Activated B cell treated with CpG ODN at 0.5 μM for 24 hours (primary cell): Measurements from ENCODE around the gene ZNF638. TPM values are rescaled to one million over a fixed set of nuclear protein-coding genes. Genes with fewer than 3 reads are reported as not detected.

ENCODE experiments used
- ATAC-seq: fragments of 200-7000 bp; cut with Tn5 transposase; one replicate; pipeline ENCODE4 v1.10.0; 2021; ENCODE audit warnings: low read depth, mild to moderate bottlenecking, moderate library complexity
- CTCF ChIA-PET: fragments of 350-600 bp; sonication (Branson Sonifier 250); formaldehyde crosslinking; loops from one replicate; lab custom pipeline; 2021; ENCODE audit warnings: antibody characterized with exemption; lab: Charles Lee
- POLR2A ChIA-PET: fragments of 350-600 bp; sonication (Branson Sonifier 250); formaldehyde crosslinking; loops from one replicate; lab custom pipeline; 2021; ENCODE audit warnings: antibody characterized with exemption; lab: Charles Lee
- DNase-seq: peaks from one replicate; pipeline ENCODE4 v3.0.0; 2022
- H3K27ac Mint-ChIP-seq: one replicate; pipeline ENCODE4 v1.8.0; 2020; ENCODE audit warnings: mixed read lengths
- H3K27me3 Mint-ChIP-seq: one replicate; pipeline ENCODE4 v1.8.0; 2021; ENCODE audit warnings: mixed read lengths
- H3K36me3 Mint-ChIP-seq: one replicate; pipeline ENCODE4 v1.8.0; 2021; ENCODE audit warnings: low read depth, mixed read lengths
- H3K4me1 Mint-ChIP-seq: one replicate; pipeline ENCODE4 v1.8.0; 2021; ENCODE audit warnings: mixed read lengths
- H3K4me3 Mint-ChIP-seq: one replicate; pipeline ENCODE4 v1.8.0; 2020; ENCODE audit warnings: mild to moderate bottlenecking, mixed read lengths
- H3K9me3 Mint-ChIP-seq: one replicate; pipeline ENCODE4 v1.8.0; 2020; ENCODE audit warnings: mixed read lengths
- intact Hi-C: fragments of 100-400 bp; cut with micrococcal nuclease; formaldehyde crosslinking; loops from one replicate; pipeline ENCODE4 v1.15.1; 2024
- total RNA-seq: library from RNA; stranded (reverse); gene quantifications from 2 replicates; pipeline ENCODE4 v1.2.3, GENCODE V29; 2022
- TF ChIP-seq, protein P1 (sequence below): fragments of 200-600 bp; IDR thresholded peaks from one replicate; pipeline ENCODE4 v1.8.0; 2022; ENCODE audit warnings: antibody characterized with exemption, mild to moderate bottlenecking

Gene ZNF638
- total RNA-seq, 1 donor from 2014 or later = 152 TPM

DNA sequence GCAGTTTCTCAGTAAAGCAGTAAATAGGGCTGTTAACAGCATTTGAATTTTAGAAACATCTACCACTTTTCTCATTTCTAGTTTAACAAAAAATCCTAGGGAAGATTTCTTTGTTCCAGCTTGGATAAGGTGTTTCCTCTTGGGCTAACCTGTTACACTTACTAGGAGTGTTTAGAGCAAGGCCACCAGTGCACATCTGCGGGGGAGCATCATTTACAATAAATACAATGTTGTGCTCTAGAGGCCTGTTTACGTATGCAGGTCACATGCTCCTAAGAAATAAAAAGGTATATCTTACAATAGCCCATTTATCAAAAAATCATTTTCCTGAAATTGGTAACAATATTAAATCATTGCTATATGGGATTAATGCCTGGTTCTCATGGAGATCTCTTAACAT lies 8.1 kb downstream of the ZNF638 start:
- Mint-ChIP-seq H3K27me3 (no peaks in the 10 kb centered on the region), H3K4me1 (peaks cover 59% of the 10 kb centered on the region), H3K9me3 (no peaks in the 10 kb centered on the region), H3K4me3 (no peak overlapping the region), H3K36me3 (peaks cover 33% of the 10 kb centered on the region), H3K27ac (no peak overlapping the region)
- intact Hi-C loops = no loop called here
- TF ChIP-seq, protein P1, sequence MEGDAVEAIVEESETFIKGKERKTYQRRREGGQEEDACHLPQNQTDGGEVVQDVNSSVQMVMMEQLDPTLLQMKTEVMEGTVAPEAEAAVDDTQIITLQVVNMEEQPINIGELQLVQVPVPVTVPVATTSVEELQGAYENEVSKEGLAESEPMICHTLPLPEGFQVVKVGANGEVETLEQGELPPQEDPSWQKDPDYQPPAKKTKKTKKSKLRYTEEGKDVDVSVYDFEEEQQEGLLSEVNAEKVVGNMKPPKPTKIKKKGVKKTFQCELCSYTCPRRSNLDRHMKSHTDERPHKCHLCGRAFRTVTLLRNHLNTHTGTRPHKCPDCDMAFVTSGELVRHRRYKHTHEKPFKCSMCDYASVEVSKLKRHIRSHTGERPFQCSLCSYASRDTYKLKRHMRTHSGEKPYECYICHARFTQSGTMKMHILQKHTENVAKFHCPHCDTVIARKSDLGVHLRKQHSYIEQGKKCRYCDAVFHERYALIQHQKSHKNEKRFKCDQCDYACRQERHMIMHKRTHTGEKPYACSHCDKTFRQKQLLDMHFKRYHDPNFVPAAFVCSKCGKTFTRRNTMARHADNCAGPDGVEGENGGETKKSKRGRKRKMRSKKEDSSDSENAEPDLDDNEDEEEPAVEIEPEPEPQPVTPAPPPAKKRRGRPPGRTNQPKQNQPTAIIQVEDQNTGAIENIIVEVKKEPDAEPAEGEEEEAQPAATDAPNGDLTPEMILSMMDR = no peak
- CTCF ChIA-PET = no interaction called here
- POLR2A ChIA-PET = no interaction called here
- DNase-seq (no peak), ATAC-seq (no peak)

DNA sequence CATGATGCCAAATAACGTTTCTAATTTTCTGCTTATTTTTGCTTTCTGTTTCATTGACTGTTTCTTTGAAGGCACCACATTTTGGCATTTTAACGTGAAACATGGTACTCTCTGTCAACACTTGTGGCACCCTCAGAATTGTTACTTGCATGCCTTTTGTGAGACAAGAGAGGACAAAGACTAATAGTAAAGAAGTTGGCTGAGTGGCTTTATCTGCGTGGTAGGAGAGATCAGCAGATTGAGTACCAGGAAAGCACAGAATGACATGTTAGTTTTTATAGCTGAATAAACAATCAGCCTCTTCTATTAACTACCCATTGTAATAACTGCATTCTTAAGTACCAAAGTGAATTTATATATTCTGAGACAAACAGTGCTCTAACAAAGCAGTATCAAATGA lies 8.6 kb downstream of the ZNF638 start:
- intact Hi-C loops = no loop called here
- peaks cover 55% of the 10 kb centered on the region for H3K4me1 Mint-ChIP-seq
- peaks cover 29% of the 10 kb centered on the region for H3K36me3 Mint-ChIP-seq
- H3K9me3 Mint-ChIP-seq = no peaks in the 10 kb centered on the region
- no peak for DNase-seq
- no peak overlapping the region for H3K27ac Mint-ChIP-seq
- CTCF ChIA-PET = no interaction called here
- TF ChIP-seq, protein P1 = no peak
- ATAC-seq = no peak
- H3K27me3 Mint-ChIP-seq = no peaks in the 10 kb centered on the region
- POLR2A ChIA-PET = interaction anchor here (0.8 kb wide), 1 partner anchor 9 kb away, joined by 3 read pairs; the partner anchor contains the start of gene ZNF638
- H3K4me3 Mint-ChIP-seq = no peak overlapping the region

DNA sequence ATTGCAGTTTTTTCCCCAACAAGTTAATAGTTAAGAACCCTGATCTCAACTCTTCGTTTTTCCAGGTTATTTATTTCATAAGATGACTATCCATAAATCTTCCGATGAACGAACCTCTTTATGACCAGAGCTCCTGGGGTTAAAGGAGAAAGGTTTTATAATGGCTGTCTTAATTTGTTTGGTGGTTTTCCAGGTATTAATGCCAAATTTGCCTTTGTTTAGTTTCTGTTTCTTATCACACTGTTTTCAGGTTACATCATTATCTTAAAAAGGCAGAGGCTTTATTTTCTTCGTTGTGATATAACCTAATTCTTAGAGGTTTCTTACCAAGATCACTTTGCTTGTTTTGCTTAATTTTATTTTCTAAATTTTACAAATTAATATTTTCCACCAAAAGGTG lies 10.1 kb downstream of the ZNF638 start:
- Mint-ChIP-seq H3K4me1 (peaks cover 47% of the 10 kb centered on the region), H3K27ac (no peak overlapping the region), H3K9me3 (no peaks in the 10 kb centered on the region), H3K4me3 (no peak overlapping the region), H3K27me3 (no peaks in the 10 kb centered on the region), H3K36me3 (peaks cover 35% of the 10 kb centered on the region)
- ATAC-seq = no peak
- no peak for DNase-seq
- ChIA-PET POLR2A (interaction anchor here (0.7 kb wide), 1 partner anchor 377 kb away, joined by 3 read pairs; no protein-coding TSS in a partner anchor), CTCF (no interaction called here)
- TF ChIP-seq, protein P1 = no peak
- intact Hi-C loops = no loop called here

GRCh38 chr2:71346065-71346464 lies 14.5 kb downstream of the ZNF638 start:
- ATAC-seq = no peak
- ChIA-PET CTCF (no interaction called here), POLR2A (no interaction called here)
- Mint-ChIP-seq H3K4me1 (peaks cover 14% of the 10 kb centered on the region), H3K36me3 (peaks cover 47% of the 10 kb centered on the region), H3K27me3 (no peaks in the 10 kb centered on the region), H3K27ac (no peak overlapping the region), H3K4me3 (no peak overlapping the region), H3K9me3 (no peaks in the 10 kb centered on the region)
- DNase-seq = no peak
- intact Hi-C loops = loop anchor here (2.0 kb wide), 1 partner anchor 13 kb away; no protein-coding TSS in a partner anchor
- TF ChIP-seq, protein P1 = no peak

- H3K4me1 Mint-ChIP-seq = peaks cover 12% of the 10 kb centered on the region
- TF ChIP-seq, protein P1 = no peak
- no peak overlapping the region for H3K27ac Mint-ChIP-seq
- CTCF ChIA-PET = no interaction called here
- ATAC-seq = no peak
- H3K9me3 Mint-ChIP-seq = no peaks in the 10 kb centered on the region
- intact Hi-C loops = loop anchor here (2.0 kb wide), 1 partner anchor 15 kb away; no protein-coding TSS in a partner anchor
- no peak for DNase-seq
- POLR2A ChIA-PET = interaction anchor here (0.7 kb wide), 1 partner anchor 45 kb away, joined by 4 read pairs; no protein-coding TSS in a partner anchor
- no peaks in the 10 kb centered on the region for H3K27me3 Mint-ChIP-seq
- no peak overlapping the region for H3K4me3 Mint-ChIP-seq
- H3K36me3 Mint-ChIP-seq = peaks cover 49% of the 10 kb centered on the region
These were observed 15.9 kb downstream of the ZNF638 start for GRCh38 chr2:71347517-71347916.
